ENCODE results near the gene AQP2. TPM values are rescaled to one million over a fixed set of nuclear protein-coding genes. Genes with fewer than 3 reads are reported as not detected.
A peak's percentile ranks its signal among the peaks of the same experiment; 100 is the strongest.

Gene AQP2
- total RNA-seq, 4 donors from 2014 or later: not detected

GRCh38 chr12:49959685-49960473 is 9.3 kb downstream of the AQP2 start:
- Histone ChIP-seq H3K27ac (no peak overlapping the region), H3K27me3 (peaks cover 6 to 99% (median 10%) of the 10 kb centered on the region in 4 donors)

GRCh38 chr12:49960474-49961110 is 10.1 kb downstream of the AQP2 start:
- no peaks in the 10 kb centered on the region for H3K36me3 ChIP-seq
- H3K9me3 ChIP-seq: no peaks in the 10 kb centered on the region
- H3K4me1 ChIP-seq: peaks cover 19 to 44% (median 27%) of the 10 kb centered on the region in 3 donors
- no peak overlapping the region for H3K27ac ChIP-seq
- peaks cover 2 to 99% (median 6%) of the 10 kb centered on the region in 4 donors for H3K27me3 ChIP-seq
- no peak for DNase-seq
- WGBS, 2 donors: 49 to 65% methylated on average over 7 to 11 of the region's 13 CpGs
- TF ChIP-seq, protein P1, sequence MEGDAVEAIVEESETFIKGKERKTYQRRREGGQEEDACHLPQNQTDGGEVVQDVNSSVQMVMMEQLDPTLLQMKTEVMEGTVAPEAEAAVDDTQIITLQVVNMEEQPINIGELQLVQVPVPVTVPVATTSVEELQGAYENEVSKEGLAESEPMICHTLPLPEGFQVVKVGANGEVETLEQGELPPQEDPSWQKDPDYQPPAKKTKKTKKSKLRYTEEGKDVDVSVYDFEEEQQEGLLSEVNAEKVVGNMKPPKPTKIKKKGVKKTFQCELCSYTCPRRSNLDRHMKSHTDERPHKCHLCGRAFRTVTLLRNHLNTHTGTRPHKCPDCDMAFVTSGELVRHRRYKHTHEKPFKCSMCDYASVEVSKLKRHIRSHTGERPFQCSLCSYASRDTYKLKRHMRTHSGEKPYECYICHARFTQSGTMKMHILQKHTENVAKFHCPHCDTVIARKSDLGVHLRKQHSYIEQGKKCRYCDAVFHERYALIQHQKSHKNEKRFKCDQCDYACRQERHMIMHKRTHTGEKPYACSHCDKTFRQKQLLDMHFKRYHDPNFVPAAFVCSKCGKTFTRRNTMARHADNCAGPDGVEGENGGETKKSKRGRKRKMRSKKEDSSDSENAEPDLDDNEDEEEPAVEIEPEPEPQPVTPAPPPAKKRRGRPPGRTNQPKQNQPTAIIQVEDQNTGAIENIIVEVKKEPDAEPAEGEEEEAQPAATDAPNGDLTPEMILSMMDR (IDR thresholded peaks at IDR 0.05): no peak
- TF ChIP-seq POLR2A (IDR thresholded peaks at IDR 0.05): no peak
- peak overlapping the region in 2 of 4 donors; percentile 46 to 63 for H3K4me3 ChIP-seq
- intact Hi-C loops (cut with DNase I): loop anchor here (10.0 kb wide), 1 partner anchor 96 kb away; no protein-coding TSS in a partner anchor

More at GRCh38 chr12:49959685-49960473, 9.3 kb downstream of the AQP2 start:
- TF ChIP-seq, protein P1 (IDR thresholded peaks at IDR 0.05): no peak
- no peak for TF ChIP-seq POLR2A (IDR thresholded peaks at IDR 0.05)
- no peak for DNase-seq
- H3K4me3 ChIP-seq: no peak overlapping the region
- 46 to 49% methylated on average over 4 to 9 of the region's 11 CpGs for WGBS, 2 donors
- intact Hi-C loops (cut with DNase I): loop anchor here (10.0 kb wide), 1 partner anchor 95 kb away; no protein-coding TSS in a partner anchor
- H3K36me3 ChIP-seq: no peaks in the 10 kb centered on the region
- H3K9me3 ChIP-seq: no peaks in the 10 kb centered on the region
- peaks cover 25 to 51% (median 27%) of the 10 kb centered on the region in 3 donors for H3K4me1 ChIP-seq

GRCh38 chr12:49961111-49961922 is 10.8 kb downstream of the AQP2 start, which contains the start of gene AQP5:
Gene AQP5 (plus strand): TSS chr12:49961872. CDS start chr12:49962018, 146 bp downstream.
- no peaks in the 10 kb centered on the region for H3K36me3 ChIP-seq
- TF ChIP-seq, protein P1 (IDR thresholded peaks at IDR 0.05): no peak
- no peak for TF ChIP-seq POLR2A (IDR thresholded peaks at IDR 0.05)
- H3K27me3 ChIP-seq: peaks cover 0 to 99% (median 5%) of the 10 kb centered on the region in 4 donors
- DNase-seq: no peak
- no peak within 1 kb of the TSS for H3K27ac ChIP-seq
- peak within 1 kb of the TSS in 3 of 4 donors; percentile 33 to 63 (median 46) for H3K4me3 ChIP-seq
- H3K9me3 ChIP-seq: no peaks in the 10 kb centered on the region
- H3K4me1 ChIP-seq: peaks cover 19 to 43% (median 27%) of the 10 kb centered on the region in 3 donors
- 7% methylated on average over 11 of the region's 111 CpGs; no CpG with 5 or more reads in 1 of the 2 donors for WGBS, 2 donors
- intact Hi-C loops (cut with DNase I): loop anchor here (10.0 kb wide), 1 partner anchor 97 kb away; no protein-coding TSS in a partner anchor

- Histone ChIP-seq H3K27me3 (peaks cover 0 to 95% (median 5%) of the 10 kb centered on the region in 4 donors), H3K4me3 (peak overlapping the region in 3 of 4 donors; percentile 33 to 63 (median 46)), H3K27ac (no peak overlapping the region), H3K9me3 (no peaks in the 10 kb centered on the region), H3K36me3 (no peaks in the 10 kb centered on the region), H3K4me1 (peaks cover 21 to 50% (median 30%) of the 10 kb centered on the region in 3 donors)
- no peak for TF ChIP-seq POLR2A (IDR thresholded peaks at IDR 0.05)
- TF ChIP-seq, protein P1 (IDR thresholded peaks at IDR 0.05): no peak
- 44 to 55% methylated on average over 3 to 6 of the region's 37 CpGs for WGBS, 2 donors
- DNase-seq: no peak
- intact Hi-C loops (cut with DNase I): loop anchor here (10.0 kb wide), 1 partner anchor 97 kb away; no protein-coding TSS in a partner anchor
These were observed 11.6 kb downstream of the AQP2 start for GRCh38 chr12:49961993-49962764.
